CD14-positive monocyte (primary cell): ENCODE measurements around the gene MTARC2. TPM values are rescaled to one million over a fixed set of nuclear protein-coding genes. Genes with fewer than 3 reads are reported as not detected.

Source experiments
- DNase-seq, 3 donors: peaks; one replicate each; pipeline ENCODE4 v3.0.0-alpha.2; 2011 to 2022
- H2AFZ ChIP-seq: 2 replicates; pipeline ENCODE4 v1.6.0; 2012; ENCODE audit warnings: mild to moderate bottlenecking, low read depth, low read length, inconsistent platforms; ENCODE audit not compliant: insufficient read depth, poor library complexity, severe bottlenecking
- H3K27ac ChIP-seq, 2 donors: 1 replicate in 1 of 2; 2 replicates in 1 of 2; pipeline ENCODE4 v1.5.1; 2012 to 2013; ENCODE audit warnings: low read length in 2 of 2, control low read depth in 1 of 2, inconsistent platforms in 1 of 2, low read depth in 1 of 2, mild to moderate bottlenecking in 1 of 2
- H3K27me3 ChIP-seq, 2 donors: one replicate each; pipeline versions ENCODE4 v1.6.0 to v1.6.1; 2011 to 2013; ENCODE audit warnings: low read length in 2 of 2; ENCODE audit not compliant: control insufficient read depth in 2 of 2, insufficient read depth in 2 of 2
- H3K36me3 ChIP-seq, 2 donors: replicated peaks in 1 of 2; 1 replicate in 1 of 2; 2 replicates in 1 of 2; pipeline versions ENCODE4 v1.5.1 to v1.6.1; 2012 to 2013; ENCODE audit warnings: low read length in 2 of 2, control low read depth in 1 of 2, inconsistent platforms in 1 of 2, mild to moderate bottlenecking in 1 of 2; ENCODE audit not compliant: insufficient read depth in 2 of 2, control insufficient read depth in 1 of 2
- H3K4me1 ChIP-seq, 2 donors: 1 replicate in 1 of 2; 2 replicates in 1 of 2; pipeline versions ENCODE4 v1.5.1 to v1.6.1; 2012 to 2013; ENCODE audit warnings: low read length in 2 of 2, control low read depth in 1 of 2, inconsistent platforms in 1 of 2, mild to moderate bottlenecking in 1 of 2, moderate library complexity in 1 of 2; ENCODE audit not compliant: insufficient read depth in 2 of 2, control insufficient read depth in 1 of 2
- H3K4me2 ChIP-seq: replicated peaks from 2 replicates; pipeline ENCODE3; 2012; ENCODE audit warnings: low read length, moderate library complexity, mild to moderate bottlenecking; ENCODE audit not compliant: poor library complexity, severe bottlenecking; ENCODE audit errors: extremely low read depth
- H3K4me3 ChIP-seq, 3 experiments: fragments of 200-600 bp in 1 of 3; sonication (generic) in 1 of 3; replicated peaks in 1 of 3; 1 replicate in 2 of 3; 2 replicates in 1 of 3; pipeline ENCODE4 v1.5.1; 2011 to 2013; ENCODE audit warnings: low read length in 3 of 3, mild to moderate bottlenecking in 3 of 3, control low read depth in 2 of 3, low read depth in 2 of 3, inconsistent platforms in 1 of 3, moderate library complexity in 1 of 3
- H3K79me2 ChIP-seq: 2 replicates; pipeline ENCODE4 v1.6.0; 2012; ENCODE audit warnings: mild to moderate bottlenecking, control low read depth, inconsistent platforms, low read length, moderate library complexity; ENCODE audit not compliant: insufficient read depth
- H3K9ac ChIP-seq: 2 replicates; pipeline ENCODE4 v1.6.0; 2017; ENCODE audit warnings: low read length, mild to moderate bottlenecking; ENCODE audit not compliant: insufficient read depth, poor library complexity, severe bottlenecking
- H3K9me3 ChIP-seq, 2 donors: replicated peaks in 1 of 2; 1 replicate in 1 of 2; 2 replicates in 1 of 2; pipeline versions ENCODE4 v1.5.1 to v1.6.1; 2012 to 2013; ENCODE audit warnings: low read length in 2 of 2, control low read depth in 1 of 2; ENCODE audit not compliant: control insufficient read depth in 1 of 2, insufficient read depth in 1 of 2
- H4K20me1 ChIP-seq: 2 replicates; pipeline ENCODE4 v1.6.0; 2012; ENCODE audit warnings: mild to moderate bottlenecking, low read length, control low read depth, moderate library complexity; ENCODE audit not compliant: insufficient read depth
- H3K27ac Mint-ChIP-seq, 7 donors: one replicate each; pipeline ENCODE4 v1.8.0; 2020; ENCODE audit warnings: mild to moderate bottlenecking in 7 of 7, mixed read lengths in 7 of 7, moderate library complexity in 6 of 7, inconsistent platforms in 2 of 7
- H3K27me3 Mint-ChIP-seq, 3 donors: one replicate each; pipeline ENCODE4 v1.8.0; 2021 to 2022; ENCODE audit warnings: low read depth in 3 of 3, mild to moderate bottlenecking in 3 of 3, mixed read lengths in 3 of 3, moderate library complexity in 3 of 3, inconsistent platforms in 1 of 3
- H3K36me3 Mint-ChIP-seq, 2 donors: one replicate each; pipeline ENCODE4 v1.8.0; 2020; ENCODE audit warnings: mixed read lengths in 2 of 2, inconsistent platforms in 1 of 2, mild to moderate bottlenecking in 1 of 2
- H3K4me1 Mint-ChIP-seq: one replicate; pipeline ENCODE4 v1.8.0; 2020; ENCODE audit warnings: mild to moderate bottlenecking, mixed read lengths
- H3K4me3 Mint-ChIP-seq, 2 donors: one replicate each; pipeline ENCODE4 v1.8.0; 2020; ENCODE audit warnings: mild to moderate bottlenecking in 2 of 2, mixed read lengths in 2 of 2, moderate library complexity in 1 of 2
- H3K9me3 Mint-ChIP-seq, 7 donors: one replicate each; pipeline ENCODE4 v1.8.0; 2020 to 2022; ENCODE audit warnings: mixed read lengths in 7 of 7, mild to moderate bottlenecking in 6 of 7, moderate library complexity in 6 of 7, inconsistent platforms in 2 of 7
- WGBS: methylation state at CpG from one replicate; pipeline ENCODE4 v1.1.5; 2013; ENCODE audit warnings: missing lambda C conversion rate; ENCODE audit not compliant: insufficient coverage; 5-methylcytosine and 5-hydroxymethylcytosine counted together
- intact Hi-C, 2 donors: fragments of 100-400 bp; cut with micrococcal nuclease; formaldehyde crosslinking; loops; one replicate each; pipeline versions ENCODE4 v1.15.0 to v1.15.1; 2023
- polyA plus RNA-seq, 3 donors: library from polyadenylated mRNA; depleted of rRNA in 1 of 3; unstranded in 2 of 3; stranded (reverse) in 1 of 3; fragments of 300-500 nt in 2 of 3; fragments of >200 nt in 1 of 3; fragmentation: Illumina TruSeq in 2 of 3; gene quantifications; 1 replicate in 2 of 3; 2 replicates in 1 of 3; pipeline ENCODE4 v1.2.3, GENCODE V29; 2012 to 2021
- TF ChIP-seq, protein P1 (sequence below): fragments of 200-600 bp; IDR thresholded peaks from one replicate; pipeline ENCODE4 v1.8.0; 2022; ENCODE audit warnings: antibody characterized with exemption, mild to moderate bottlenecking

Gene MTARC2
- polyA plus RNA-seq, 3 donors: 0.29 to 0.81 (median 0.56) TPM

DNA sequence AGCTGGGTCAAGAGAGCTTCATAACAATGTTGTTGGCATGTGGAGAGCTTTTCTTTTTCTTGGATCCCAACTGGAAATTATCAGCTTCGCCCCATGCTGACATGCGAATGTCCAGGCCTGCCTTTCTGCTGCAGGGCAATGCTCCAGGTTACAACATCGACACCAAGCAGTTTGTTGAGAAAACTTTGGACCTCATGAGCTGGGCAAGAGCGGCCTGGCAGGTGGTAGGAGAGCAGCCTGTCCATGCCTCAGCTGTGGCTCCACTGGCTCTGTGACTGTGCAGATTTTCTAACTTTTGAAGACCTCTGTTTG is 80.0 kb downstream of the MTARC2 start:
- Mint-ChIP-seq H3K27ac (no peak overlapping the region), H3K9me3 (peaks cover 0 to 4% (median 0%) of the 10 kb centered on the region in 7 donors), H3K27me3 (peaks cover 0 to 2% (median 0%) of the 10 kb centered on the region in 3 donors), H3K36me3 (peaks cover 29 to 42% of the 10 kb centered on the region in 2 donors), H3K4me1 (peaks cover 6% of the 10 kb centered on the region), H3K4me3 (no peak overlapping the region)
- 100% methylated on average over 2 of the region's 4 CpGs for WGBS
- Histone ChIP-seq H2AFZ (no peak overlapping the region), H3K4me3 (no peak overlapping the region), H3K79me2 (no peaks in the 10 kb centered on the region), H3K36me3 (peaks cover 10 to 34% of the 10 kb centered on the region in 2 donors), H3K4me2 (no peak overlapping the region), H4K20me1 (no peaks in the 10 kb centered on the region), H3K27me3 (no peaks in the 10 kb centered on the region), H3K27ac (no peak overlapping the region), H3K9ac (no peak overlapping the region), H3K4me1 (no peaks in the 10 kb centered on the region), H3K9me3 (no peaks in the 10 kb centered on the region)
- DNase-seq: no peak
- intact Hi-C loops: no loop called here
- TF ChIP-seq, protein P1, sequence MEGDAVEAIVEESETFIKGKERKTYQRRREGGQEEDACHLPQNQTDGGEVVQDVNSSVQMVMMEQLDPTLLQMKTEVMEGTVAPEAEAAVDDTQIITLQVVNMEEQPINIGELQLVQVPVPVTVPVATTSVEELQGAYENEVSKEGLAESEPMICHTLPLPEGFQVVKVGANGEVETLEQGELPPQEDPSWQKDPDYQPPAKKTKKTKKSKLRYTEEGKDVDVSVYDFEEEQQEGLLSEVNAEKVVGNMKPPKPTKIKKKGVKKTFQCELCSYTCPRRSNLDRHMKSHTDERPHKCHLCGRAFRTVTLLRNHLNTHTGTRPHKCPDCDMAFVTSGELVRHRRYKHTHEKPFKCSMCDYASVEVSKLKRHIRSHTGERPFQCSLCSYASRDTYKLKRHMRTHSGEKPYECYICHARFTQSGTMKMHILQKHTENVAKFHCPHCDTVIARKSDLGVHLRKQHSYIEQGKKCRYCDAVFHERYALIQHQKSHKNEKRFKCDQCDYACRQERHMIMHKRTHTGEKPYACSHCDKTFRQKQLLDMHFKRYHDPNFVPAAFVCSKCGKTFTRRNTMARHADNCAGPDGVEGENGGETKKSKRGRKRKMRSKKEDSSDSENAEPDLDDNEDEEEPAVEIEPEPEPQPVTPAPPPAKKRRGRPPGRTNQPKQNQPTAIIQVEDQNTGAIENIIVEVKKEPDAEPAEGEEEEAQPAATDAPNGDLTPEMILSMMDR: no peak

DNA sequence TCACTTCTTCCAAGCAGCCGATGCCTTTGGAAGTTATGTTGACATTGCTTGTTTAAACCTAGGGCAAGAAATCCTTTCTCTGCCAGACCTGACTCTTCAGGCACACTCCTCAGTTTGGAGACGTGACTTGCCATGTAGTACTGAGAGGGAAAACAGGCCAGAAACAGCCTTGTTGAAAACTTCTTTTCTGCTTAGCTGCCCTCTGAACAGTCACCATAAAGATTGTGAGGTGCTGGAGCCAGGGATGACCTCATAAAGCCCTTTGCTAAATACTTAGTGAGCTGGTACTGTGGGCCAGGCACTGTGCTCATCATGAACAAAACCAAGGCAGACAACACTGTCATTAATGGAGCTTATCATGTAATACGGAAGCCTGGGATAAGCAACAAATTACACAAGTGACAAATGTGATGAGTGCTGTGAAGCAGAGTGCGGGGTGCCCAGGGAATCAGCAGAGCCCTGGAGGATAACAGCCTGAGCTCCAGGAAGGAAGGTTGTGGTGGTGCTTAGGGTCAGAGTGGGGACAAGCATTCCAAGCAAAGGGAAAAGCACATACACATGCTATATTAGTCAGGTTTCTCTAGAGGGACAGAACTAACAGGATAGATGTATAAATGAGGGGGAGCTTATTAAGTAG is 80.9 kb downstream of the MTARC2 start:
- no peak overlapping the region for H3K4me2 ChIP-seq
- 93% methylated on average over 2 of the region's 4 CpGs for WGBS
- intact Hi-C loops: no loop called here
- no peak overlapping the region for H3K4me3 ChIP-seq
- H3K4me1 ChIP-seq: no peaks in the 10 kb centered on the region
- no peak for DNase-seq
- H2AFZ ChIP-seq: no peak overlapping the region
- Mint-ChIP-seq H3K36me3 (peaks cover 29 to 42% of the 10 kb centered on the region in 2 donors), H3K27me3 (peaks cover 0 to 2% (median 0%) of the 10 kb centered on the region in 3 donors), H3K27ac (no peak overlapping the region), H3K4me3 (no peak overlapping the region), H3K9me3 (peaks cover 0 to 4% (median 0%) of the 10 kb centered on the region in 7 donors), H3K4me1 (peaks cover 6% of the 10 kb centered on the region)
- H3K79me2 ChIP-seq: no peaks in the 10 kb centered on the region
- H3K27me3 ChIP-seq: no peaks in the 10 kb centered on the region
- peaks cover 10 to 34% of the 10 kb centered on the region in 2 donors for H3K36me3 ChIP-seq
- H3K9ac ChIP-seq: no peak overlapping the region
- TF ChIP-seq, protein P1: no peak
- no peaks in the 10 kb centered on the region for H4K20me1 ChIP-seq
- H3K27ac ChIP-seq: no peak overlapping the region
- no peaks in the 10 kb centered on the region for H3K9me3 ChIP-seq
